Esophagus squamous epithelium (tissue), 5 donors: ENCODE results near the gene CCSER1. TPM values are rescaled to one million over a fixed set of nuclear protein-coding genes. Genes with fewer than 3 reads are reported as not detected.

Experiments used
- DNase-seq: peaks from one replicate; lab custom pipeline; 2025; lab: John Stamatoyannopoulos, UW
- H3K27ac ChIP-seq, 4 donors: fragments of 200-600 bp; sonication (generic); one replicate each; pipeline ENCODE4 v1.5.1; 2016 to 2019; ENCODE audit warnings: mild to moderate bottlenecking in 1 of 4
- H3K27me3 ChIP-seq, 4 donors: fragments of 200-600 bp; sonication (generic); 1 replicate in 3 of 4; 2 replicates in 1 of 4; pipeline versions ENCODE4 v1.5.1 to v1.6.0; 2017 to 2021; ENCODE audit warnings: antibody characterized with exemption in 1 of 4
- H3K36me3 ChIP-seq, 3 donors: fragments of 200-600 bp; sonication (generic); one replicate each; pipeline ENCODE4 v1.5.1; 2016 to 2019
- H3K4me1 ChIP-seq, 3 donors: fragments of 200-600 bp; sonication (generic); one replicate each; pipeline ENCODE4 v1.5.1; 2017 to 2019
- H3K4me3 ChIP-seq, 4 donors: fragments of 200-600 bp; sonication (generic); 1 replicate in 3 of 4; 2 replicates in 1 of 4; pipeline ENCODE4 v1.5.1; 2016 to 2019; ENCODE audit warnings: mild to moderate bottlenecking in 2 of 4, moderate library complexity in 1 of 4
- H3K9me3 ChIP-seq, 3 donors: fragments of 200-600 bp; sonication (generic); one replicate each; pipeline ENCODE4 v1.5.1; 2016 to 2019
- CTCF ChIP-seq, 6 experiments: fragments of 450-650 bp in 4 of 6; fragments of 200-600 bp in 2 of 6; sonication (generic) in 2 of 6; IDR thresholded peaks; one replicate each; pipeline ENCODE4 v1.5.1; 2016 to 2019; ENCODE audit warnings: antibody characterized with exemption in 6 of 6, mild to moderate bottlenecking in 4 of 6, moderate library complexity in 4 of 6
- POLR2A ChIP-seq, 4 donors: fragments of 450-650 bp; IDR thresholded peaks; one replicate each; pipeline ENCODE4 v1.6.1; 2017; ENCODE audit warnings: antibody characterized with exemption in 4 of 4, mild to moderate bottlenecking in 4 of 4, moderate library complexity in 3 of 4
- WGBS, 2 donors: methylation state at CpG; one replicate each; pipeline ENCODE4 v1.1.5; 2018; 5-methylcytosine and 5-hydroxymethylcytosine counted together
- intact Hi-C: fragments of 100-400 bp; cut with DNase I; formaldehyde crosslinking; loops from one replicate; pipeline ENCODE4 v1.15.0; 2022
- total RNA-seq, 4 donors: library from RNA; depleted of rRNA; stranded (reverse); fragments of >200 nt; gene quantifications; one replicate each; pipeline ENCODE4 v1.1.0, GENCODE V29; 2016
- donor health status: DM: yes; HTN: yes; CAD: no.

CCSER1 gene
- total RNA-seq, 4 donors from 2014 or later, result 1.2 to 12.4 (median 2.2) TPM

- Histone ChIP-seq H3K36me3 (no peaks in the 10 kb centered on the region), H3K4me3 (no peak overlapping the region), H3K27ac (no peak overlapping the region), H3K4me1 (no peaks in the 10 kb centered on the region), H3K9me3 (no peaks in the 10 kb centered on the region), H3K27me3 (no peaks in the 10 kb centered on the region)
- intact Hi-C loops, result no loop called here
- no peak for TF ChIP-seq CTCF (IDR thresholded peaks at IDR 0.05)
- no peak for TF ChIP-seq POLR2A (IDR thresholded peaks at IDR 0.05)
- WGBS, 2 donors, result 69 to 78% methylated on average over 3 of the region's 3 CpGs
- DNase-seq, result no peak
These were observed 23.2 kb upstream of the CCSER1 start for GRCh38 chr4:90103991-90104390.

- intact Hi-C loops, result no loop called here
- 48 to 57% methylated on average over 2 of the region's 2 CpGs for WGBS, 2 donors
- no peaks in the 10 kb centered on the region for H3K27me3 ChIP-seq
- no peaks in the 10 kb centered on the region for H3K9me3 ChIP-seq
- no peak overlapping the region for H3K4me3 ChIP-seq
- H3K27ac ChIP-seq, result no peak overlapping the region
- H3K36me3 ChIP-seq, result no peaks in the 10 kb centered on the region
- no peak for DNase-seq
- no peak for TF ChIP-seq CTCF (IDR thresholded peaks at IDR 0.05)
- no peak for TF ChIP-seq POLR2A (IDR thresholded peaks at IDR 0.05)
- H3K4me1 ChIP-seq, result no peaks in the 10 kb centered on the region
These were observed 21.9 kb upstream of the CCSER1 start for GRCh38 chr4:90105274-90105673.

- intact Hi-C loops, result no loop called here
- H3K27me3 ChIP-seq, result no peaks in the 10 kb centered on the region
- H3K36me3 ChIP-seq, result no peaks in the 10 kb centered on the region
- no peak overlapping the region for H3K4me3 ChIP-seq
- H3K9me3 ChIP-seq, result no peaks in the 10 kb centered on the region
- H3K27ac ChIP-seq, result no peak overlapping the region
- TF ChIP-seq CTCF (IDR thresholded peaks at IDR 0.05) (no peak), POLR2A (IDR thresholded peaks at IDR 0.05) (no peak)
- no peaks in the 10 kb centered on the region for H3K4me1 ChIP-seq
- no peak for DNase-seq
- whole genome bisulfite sequencing, 2 donors, result 91 to 100% methylated on average over 2 of the region's 2 CpGs
These were observed 14.5 kb upstream of the CCSER1 start for GRCh38 chr4:90112715-90113114.

GRCh38 chr4:90113881-90114457, 13.2 kb upstream of the CCSER1 start:
- TF ChIP-seq CTCF (IDR thresholded peaks at IDR 0.05), result no peak
- TF ChIP-seq POLR2A (IDR thresholded peaks at IDR 0.05), result no peak
- no peaks in the 10 kb centered on the region for H3K4me1 ChIP-seq
- intact Hi-C loops, result no loop called here
- no peak overlapping the region for H3K4me3 ChIP-seq
- no peaks in the 10 kb centered on the region for H3K36me3 ChIP-seq
- no peaks in the 10 kb centered on the region for H3K27me3 ChIP-seq
- no peaks in the 10 kb centered on the region for H3K9me3 ChIP-seq
- 55 to 89% methylated on average over 2 of the region's 2 CpGs for WGBS, 2 donors
- DNase-seq, result no peak
- no peak overlapping the region for H3K27ac ChIP-seq

GRCh38 chr4:90118527-90119195, 8.5 kb upstream of the CCSER1 start:
- WGBS, 2 donors, result 43 to 68% methylated on average over 4 of the region's 4 CpGs
- Histone ChIP-seq H3K4me1 (no peaks in the 10 kb centered on the region), H3K27ac (no peak overlapping the region), H3K9me3 (no peaks in the 10 kb centered on the region), H3K4me3 (no peak overlapping the region), H3K36me3 (no peaks in the 10 kb centered on the region), H3K27me3 (peaks cover 0 to 6% (median 0%) of the 10 kb centered on the region in 4 donors)
- DNase-seq, result no peak
- intact Hi-C loops, result no loop called here
- TF ChIP-seq POLR2A (IDR thresholded peaks at IDR 0.05) (no peak), CTCF (IDR thresholded peaks at IDR 0.05) (no peak)
